Fibroblast of peridontal ligament (primary cell): Measurements from ENCODE around the gene GNAI2.

Experiments used
- DNase-seq: peaks from one replicate; pipeline ENCODE4 v3.0.0-alpha.2; 2010; ENCODE audit errors: extremely low read depth

Gene GNAI2

GRCh38 chr3:50235716-50236483 is at the start of gene GNAI2:
Gene GNAI2 (plus strand): TSS chr3:50236204. CDS start chr3:50236336, 132 bp downstream.
- DNase-seq: peak; percentile 95

GRCh38 chr3:50187750-50188149 is 48.3 kb upstream of the GNAI2 start:
- DNase-seq: no peak

- peak; percentile 86 for DNase-seq
Measured at GRCh38 chr3:50189274-50189673, 46.7 kb upstream of the GNAI2 start.

GRCh38 chr3:50189989-50190388 is 46.0 kb upstream of the GNAI2 start:
- no peak for DNase-seq

- DNase-seq: no peak
Measured at GRCh38 chr3:50190936-50191660, 44.9 kb upstream of the GNAI2 start, which contains the start of gene GNAT1. Gene GNAT1 (plus strand): TSS chr3:50191610. CDS start chr3:50191726, 116 bp downstream.

- DNase-seq: no peak
Measured at GRCh38 chr3:50192124-50192523, 43.9 kb upstream of the GNAI2 start.

GRCh38 chr3:50192689-50193141 is 43.3 kb upstream of the GNAI2 start:
- peak; percentile 55 for DNase-seq

- no peak for DNase-seq
Measured at GRCh38 chr3:50193286-50193685, 42.7 kb upstream of the GNAI2 start.

GRCh38 chr3:50193746-50194127 is 42.3 kb upstream of the GNAI2 start:
- DNase-seq: no peak

GRCh38 chr3:50194128-50194902 is 41.7 kb upstream of the GNAI2 start:
- DNase-seq: peak; percentile 52

GRCh38 chr3:50194903-50195500 is 41.0 kb upstream of the GNAI2 start:
- no peak for DNase-seq

GRCh38 chr3:50195501-50196252 is 40.3 kb upstream of the GNAI2 start:
- DNase-seq: no peak

GRCh38 chr3:50196253-50196801 is 39.7 kb upstream of the GNAI2 start:
- no peak for DNase-seq

- no peak for DNase-seq
Measured at GRCh38 chr3:50201573-50202315, 34.3 kb upstream of the GNAI2 start.

- no peak for DNase-seq
Measured at GRCh38 chr3:50202353-50203112, 33.5 kb upstream of the GNAI2 start.

- peak; percentile 14 for DNase-seq
Measured at GRCh38 chr3:50203113-50203808, 32.7 kb upstream of the GNAI2 start.

GRCh38 chr3:50203809-50204803 is 31.9 kb upstream of the GNAI2 start:
- no peak for DNase-seq
